Measurements from ENCODE around the gene HS2ST1.

The HS2ST1 gene

GRCh38 chr1:86990826-86991225 lies 76.4 kb downstream of the HS2ST1 start:
- no peaks in the 10 kb centered on the region for H4K20me1 ChIP-seq (ENCODE audit: insufficient read depth, low read length)
- no peaks in the 10 kb centered on the region for H3K36me3 ChIP-seq (ENCODE audit: insufficient read depth, low read length)
- H3K27me3 ChIP-seq (ENCODE audit: insufficient read depth, low read length) = no peaks in the 10 kb centered on the region
- no peak overlapping the region for H3K9ac ChIP-seq (ENCODE audit: low read length)
- H3K4me1 ChIP-seq (ENCODE audit: insufficient read depth, low read length, severe bottlenecking) = no peaks in the 10 kb centered on the region
- H3K9me3 ChIP-seq (ENCODE audit: low read length) = no peaks in the 10 kb centered on the region
- H3K4me3 ChIP-seq (ENCODE audit: low read depth, low read length, poor library complexity, severe bottlenecking) = no peak overlapping the region
- H3K9me2 ChIP-seq (ENCODE audit: low read depth, low read length) = no peaks in the 10 kb centered on the region
- H3F3A ChIP-seq (ENCODE audit: insufficient read depth, low read length) = no peaks in the 10 kb centered on the region
- no peak overlapping the region for H3K4me2 ChIP-seq (ENCODE audit: low read length)
- TF ChIP-seq EZH2 (IDR thresholded peaks at IDR 0.05; ENCODE audit: borderline replicate concordance, low read length) (no peak), CTCF (IDR thresholded peaks at IDR 0.05; ENCODE audit: low read length) (no peak)
- H3K27ac ChIP-seq (ENCODE audit: low read depth, low read length, poor library complexity, severe bottlenecking) = no peak overlapping the region
- no peak overlapping the region for H2AFZ ChIP-seq (ENCODE audit: low read length)
- H3K79me2 ChIP-seq (ENCODE audit: insufficient read depth, low read length) = peaks cover 15% of the 10 kb centered on the region

GRCh38 chr1:86991549-86992186 lies 77.2 kb downstream of the HS2ST1 start:
- Histone ChIP-seq H2AFZ (ENCODE audit: low read length) (no peak overlapping the region), H3K9me2 (ENCODE audit: low read depth, low read length) (no peaks in the 10 kb centered on the region), H3K79me2 (ENCODE audit: insufficient read depth, low read length) (peaks cover 16% of the 10 kb centered on the region), H3K36me3 (ENCODE audit: insufficient read depth, low read length) (no peaks in the 10 kb centered on the region), H3K4me1 (ENCODE audit: insufficient read depth, low read length, severe bottlenecking) (no peaks in the 10 kb centered on the region), H3F3A (ENCODE audit: insufficient read depth, low read length) (no peaks in the 10 kb centered on the region), H3K9ac (ENCODE audit: low read length) (no peak overlapping the region), H3K4me3 (ENCODE audit: low read depth, low read length, poor library complexity, severe bottlenecking) (no peak overlapping the region), H4K20me1 (ENCODE audit: insufficient read depth, low read length) (no peaks in the 10 kb centered on the region), H3K9me3 (ENCODE audit: low read length) (no peaks in the 10 kb centered on the region), H3K4me2 (ENCODE audit: low read length) (no peak overlapping the region), H3K27me3 (ENCODE audit: insufficient read depth, low read length) (no peaks in the 10 kb centered on the region), H3K27ac (ENCODE audit: low read depth, low read length, poor library complexity, severe bottlenecking) (no peak overlapping the region)
- TF ChIP-seq EZH2 (IDR thresholded peaks at IDR 0.05; ENCODE audit: borderline replicate concordance, low read length) (no peak), CTCF (IDR thresholded peaks at IDR 0.05; ENCODE audit: low read length) (no peak)

- Histone ChIP-seq H4K20me1 (ENCODE audit: insufficient read depth, low read length) (no peaks in the 10 kb centered on the region), H3K4me2 (ENCODE audit: low read length) (no peak overlapping the region), H3K36me3 (ENCODE audit: insufficient read depth, low read length) (no peaks in the 10 kb centered on the region), H3K4me3 (ENCODE audit: low read depth, low read length, poor library complexity, severe bottlenecking) (no peak overlapping the region), H3K9me2 (ENCODE audit: low read depth, low read length) (no peaks in the 10 kb centered on the region), H3K9me3 (ENCODE audit: low read length) (no peaks in the 10 kb centered on the region), H3K79me2 (ENCODE audit: insufficient read depth, low read length) (peaks cover 16% of the 10 kb centered on the region), H3K9ac (ENCODE audit: low read length) (no peak overlapping the region), H2AFZ (ENCODE audit: low read length) (no peak overlapping the region), H3F3A (ENCODE audit: insufficient read depth, low read length) (no peaks in the 10 kb centered on the region), H3K27ac (ENCODE audit: low read depth, low read length, poor library complexity, severe bottlenecking) (no peak overlapping the region), H3K4me1 (ENCODE audit: insufficient read depth, low read length, severe bottlenecking) (no peaks in the 10 kb centered on the region), H3K27me3 (ENCODE audit: insufficient read depth, low read length) (no peaks in the 10 kb centered on the region)
- no peak for TF ChIP-seq CTCF (IDR thresholded peaks at IDR 0.05; ENCODE audit: low read length)
These were observed 78.4 kb downstream of the HS2ST1 start for GRCh38 chr1:86992861-86993260.

All from OCI-LY1 (cell line).